ENCODE results near the gene TROAP.
"Not testable (repeated sequence)": the region's sequence is repeated elsewhere in the genome, so short reads cannot be mapped to it uniquely, and the experiment has no call there.

Gene TROAP

GRCh38 chr12:49328816-49329215 lies 5.8 kb downstream of the TROAP start:
- no peak for DNase-seq (ENCODE audit: low spot score)

- no peak for DNase-seq (ENCODE audit: low spot score)
Measured at GRCh38 chr12:49330032-49330619, 7.1 kb downstream of the TROAP start.

GRCh38 chr12:49330631-49331379 lies 7.8 kb downstream of the TROAP start:
- DNase-seq (ENCODE audit: low spot score), result no peak

- peak; percentile 83 for DNase-seq (ENCODE audit: low spot score)
Measured at GRCh38 chr12:49331380-49332222, 8.5 kb downstream of the TROAP start.

GRCh38 chr12:49332441-49332861 lies 9.4 kb downstream of the TROAP start:
- DNase-seq (ENCODE audit: low spot score), result no peak

GRCh38 chr12:49332891-49333371 lies 9.9 kb downstream of the TROAP start:
- no peak for DNase-seq (ENCODE audit: low spot score)

GRCh38 chr12:49333778-49334177 lies 10.7 kb downstream of the TROAP start:
- DNase-seq (ENCODE audit: low spot score), result not testable (repeated sequence)

- DNase-seq (ENCODE audit: low spot score), result no peak
Measured at GRCh38 chr12:49334226-49334625, 11.2 kb downstream of the TROAP start.

GRCh38 chr12:49334681-49335080 lies 11.6 kb downstream of the TROAP start:
- no peak for DNase-seq (ENCODE audit: low spot score)

- no peak for DNase-seq (ENCODE audit: low spot score)
Measured at GRCh38 chr12:49335118-49335954, 12.3 kb downstream of the TROAP start.

- DNase-seq (ENCODE audit: low spot score), result no peak
Measured at GRCh38 chr12:49335955-49336644, 13.0 kb downstream of the TROAP start.

- DNase-seq (ENCODE audit: low spot score), result peak; percentile 67
Measured at GRCh38 chr12:49336645-49337584, 13.9 kb downstream of the TROAP start, which contains the start of gene C1QL4. Gene C1QL4, minus strand, starts transcription at chr12:49337188. Its CDS starts 711 bp downstream, at chr12:49336477.

GRCh38 chr12:49338830-49339463 lies 15.9 kb downstream of the TROAP start:
- no peak for DNase-seq (ENCODE audit: low spot score)

- DNase-seq (ENCODE audit: low spot score), result no peak
Measured at GRCh38 chr12:49339464-49339861, 16.4 kb downstream of the TROAP start.

GRCh38 chr12:49340095-49340870 lies 17.2 kb downstream of the TROAP start:
- no peak for DNase-seq (ENCODE audit: low spot score)

GRCh38 chr12:49340971-49341776 lies 18.1 kb downstream of the TROAP start:
- DNase-seq (ENCODE audit: low spot score), result no peak

- no peak for DNase-seq (ENCODE audit: low spot score)
Measured at GRCh38 chr12:49341777-49342065, 18.7 kb downstream of the TROAP start.

All from Ammon's horn (tissue), 1 donor.